HEK293 (cell line): ENCODE results near the gene SPRED2.

ENCODE experiments used
- CTCF ChIA-PET: fragments of 350-600 bp; formaldehyde crosslinking; extraction: SDS; loops from one replicate; lab custom pipeline; 2021; ENCODE audit warnings: antibody characterized with exemption; lab: Yijun Ruan, JAX
- POLR2A ChIA-PET: fragments of 300-600 bp; formaldehyde crosslinking; extraction: SDS; loops from one replicate; lab custom pipeline; 2020; ENCODE audit warnings: antibody characterized with exemption, inconsistent platforms; lab: Yijun Ruan, JAX
- H3K27ac ChIP-seq: fragments of 200-500 bp; sonication (Bioruptor generic); 2 replicates; pipeline ENCODE4 v1.5.1; 2014; ENCODE audit warnings: low read depth, low read length, control low read depth, inconsistent platforms; ENCODE audit errors: extremely low read depth
- H3K36me3 ChIP-seq, 2 experiments: fragments of 200-500 bp in 1 of 2; sonication (Bioruptor generic) in 1 of 2; 1 replicate in 1 of 2; 2 replicates in 1 of 2; pipeline ENCODE4 v1.5.1; 2014 to 2017; ENCODE audit warnings: inconsistent platforms in 2 of 2, low read length in 2 of 2; ENCODE audit not compliant: control insufficient read depth in 2 of 2, insufficient read depth in 1 of 2
- H3K4me1 ChIP-seq: fragments of 200-500 bp; sonication (Bioruptor generic); 2 replicates; pipeline ENCODE4 v1.5.1; 2014; ENCODE audit warnings: mild to moderate bottlenecking, low read length, inconsistent platforms; ENCODE audit not compliant: control insufficient read depth, insufficient read depth
- H3K4me3 ChIP-seq: 2 replicates; pipeline ENCODE4 v1.5.1; 2011; ENCODE audit warnings: low read depth, mild to moderate bottlenecking, control low read depth, low read length, moderate library complexity
- H3K9me3 ChIP-seq: fragments of 200-500 bp; sonication (Bioruptor generic); 2 replicates; pipeline ENCODE4 v1.5.1; 2014; ENCODE audit warnings: low read depth, low read length, inconsistent platforms; ENCODE audit not compliant: control insufficient read depth, insufficient read depth
- KLF10 ChIP-seq: fragments of 450-650 bp; IDR thresholded peaks from 2 replicates; pipeline ENCODE4 v1.5.1; 2018; ENCODE audit warnings: missing biosample characterization, mild to moderate bottlenecking, missing genetic modification characterization
- KLF16 ChIP-seq: fragments of 450-650 bp; formaldehyde crosslinking; IDR thresholded peaks from 2 replicates; pipeline ENCODE4 v1.5.1; 2017; ENCODE audit warnings: missing biosample characterization, missing genetic modification characterization
- OVOL3 ChIP-seq: fragments of 450-650 bp; formaldehyde crosslinking; IDR thresholded peaks from 2 replicates; pipeline ENCODE4 v1.5.1; 2016; ENCODE audit warnings: missing biosample characterization, missing genetic modification characterization
- SETDB1 ChIP-seq: IDR thresholded peaks from one replicate; pipeline ENCODE4 v1.6.1; 2017; ENCODE audit warnings: mild to moderate bottlenecking, low read length, moderate library complexity, mixed read lengths; ENCODE audit not compliant: insufficient read length
- ZNF221 ChIP-seq: fragments of 450-650 bp; formaldehyde crosslinking; IDR thresholded peaks from 2 replicates; pipeline ENCODE4 v1.5.1; 2017; ENCODE audit warnings: missing biosample characterization, missing genetic modification characterization, borderline replicate concordance
- ZNF239 ChIP-seq: fragments of 450-650 bp; formaldehyde crosslinking; IDR thresholded peaks from 2 replicates; pipeline ENCODE4 v1.5.1; 2016; ENCODE audit warnings: missing biosample characterization, missing genetic modification characterization
- ZNF544 ChIP-seq: fragments of 450-650 bp; formaldehyde crosslinking; IDR thresholded peaks from 2 replicates; pipeline ENCODE4 v1.5.0; 2017; ENCODE audit warnings: missing biosample characterization, missing genetic modification characterization
- ZNF548 ChIP-seq: fragments of 450-650 bp; formaldehyde crosslinking; IDR thresholded peaks from 2 replicates; pipeline ENCODE4 v1.5.1; 2016; ENCODE audit warnings: missing biosample characterization, missing genetic modification characterization
- ZNF549 ChIP-seq: fragments of 450-650 bp; IDR thresholded peaks from 2 replicates; pipeline ENCODE4 v1.5.1; 2018; ENCODE audit warnings: missing biosample characterization, missing genetic modification characterization, mild to moderate bottlenecking, inconsistent platforms, moderate library complexity
- ZNF561 ChIP-seq: fragments of 450-650 bp; IDR thresholded peaks from 2 replicates; pipeline ENCODE4 v1.5.1; 2018; ENCODE audit warnings: missing biosample characterization, missing genetic modification characterization, borderline replicate concordance
- ZNF629 ChIP-seq: fragments of 450-650 bp; formaldehyde crosslinking; IDR thresholded peaks from 2 replicates; pipeline ENCODE4 v1.5.1; 2017; ENCODE audit warnings: missing biosample characterization, missing genetic modification characterization
- ZNF670 ChIP-seq: fragments of 450-650 bp; formaldehyde crosslinking; IDR thresholded peaks from 2 replicates; pipeline ENCODE4 v1.5.1; 2016; ENCODE audit warnings: missing biosample characterization, missing genetic modification characterization, low read depth
- ZNF747 ChIP-seq: fragments of 450-650 bp; formaldehyde crosslinking; IDR thresholded peaks from 2 replicates; pipeline ENCODE4 v1.5.1; 2016; ENCODE audit warnings: missing biosample characterization, missing genetic modification characterization
- ZNF76 ChIP-seq: fragments of 450-650 bp; formaldehyde crosslinking; IDR thresholded peaks from 2 replicates; pipeline ENCODE4; 2016; ENCODE audit warnings: low read depth, missing biosample characterization, missing genetic modification characterization, borderline replicate concordance
- ZNF837 ChIP-seq: fragments of 450-650 bp; formaldehyde crosslinking; IDR thresholded peaks from 2 replicates; pipeline ENCODE4 v1.5.1; 2016; ENCODE audit warnings: missing biosample characterization, missing genetic modification characterization
- ZSCAN16 ChIP-seq: fragments of 450-650 bp; formaldehyde crosslinking; IDR thresholded peaks from 2 replicates; pipeline ENCODE4 v1.5.1; 2016; ENCODE audit warnings: missing biosample characterization, missing genetic modification characterization
- TF ChIP-seq, protein P1 (sequence below): fragments of 450-650 bp; formaldehyde crosslinking; IDR thresholded peaks from 2 replicates; pipeline ENCODE4 v1.5.1; 2017; ENCODE audit warnings: missing biosample characterization, missing genetic modification characterization

SPRED2 gene

GRCh38 chr2:65313126-65313953 lies 119.1 kb downstream of the SPRED2 start:
- TF ChIP-seq ZNF747 (tag by site-specific recombination) (no peak), KLF16 (tag by site-specific recombination) (no peak)
- POLR2A ChIA-PET, result no interaction called here
- H3K36me3 ChIP-seq, result peaks cover 0 to 71% of the 10 kb centered on the region in 2 experiments; a peak in 2 of 3 replicates
- H3K9me3 ChIP-seq, result no peaks in the 10 kb centered on the region
- CTCF ChIA-PET, result interaction anchor here (0.7 to 0.8 kb wide), 2 partner anchors 70 to 327 kb away, joined by 3 read pairs; no protein-coding TSS in a partner anchor
- H3K4me3 ChIP-seq, result no peak overlapping the region
- no peaks in the 10 kb centered on the region for H3K4me1 ChIP-seq
- no peak overlapping the region for H3K27ac ChIP-seq

DNA sequence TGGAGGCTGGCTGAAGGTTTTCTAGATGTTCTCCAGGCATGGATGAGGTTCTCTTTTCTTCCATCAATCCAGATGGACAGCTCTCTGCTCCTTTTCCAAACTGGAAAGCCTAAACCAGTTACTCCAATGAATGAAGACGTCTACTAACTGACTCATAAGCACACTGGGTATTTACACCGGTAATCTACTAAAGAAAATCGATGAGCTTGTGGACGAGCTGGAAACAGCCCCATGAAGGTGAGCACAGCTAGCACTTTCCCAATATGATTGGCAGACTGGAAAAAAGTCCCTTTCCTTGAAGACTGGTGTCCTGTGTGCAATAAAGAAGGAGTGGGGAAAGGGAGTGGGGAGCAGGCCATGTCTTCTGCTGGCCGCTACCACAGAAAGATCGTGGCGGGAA lies 120.8 kb downstream of the SPRED2 start:
- Histone ChIP-seq H3K9me3 (no peaks in the 10 kb centered on the region), H3K36me3 (peaks cover 0 to 72% of the 10 kb centered on the region in 2 experiments; a peak in 2 of 3 replicates)
- TF ChIP-seq SETDB1 (no peak), ZNF561 (tag by site-specific recombination) (no peak), ZNF548 (no peak), ZNF670 (tag by site-specific recombination) (no peak), ZNF837 (tag by site-specific recombination) (no peak), ZNF76 (tag by site-specific recombination) (no peak), ZNF629 (tag by site-specific recombination) (no peak), ZSCAN16 (tag by site-specific recombination) (no peak), OVOL3 (tag by site-specific recombination) (no peak)
- TF ChIP-seq, protein P1, sequence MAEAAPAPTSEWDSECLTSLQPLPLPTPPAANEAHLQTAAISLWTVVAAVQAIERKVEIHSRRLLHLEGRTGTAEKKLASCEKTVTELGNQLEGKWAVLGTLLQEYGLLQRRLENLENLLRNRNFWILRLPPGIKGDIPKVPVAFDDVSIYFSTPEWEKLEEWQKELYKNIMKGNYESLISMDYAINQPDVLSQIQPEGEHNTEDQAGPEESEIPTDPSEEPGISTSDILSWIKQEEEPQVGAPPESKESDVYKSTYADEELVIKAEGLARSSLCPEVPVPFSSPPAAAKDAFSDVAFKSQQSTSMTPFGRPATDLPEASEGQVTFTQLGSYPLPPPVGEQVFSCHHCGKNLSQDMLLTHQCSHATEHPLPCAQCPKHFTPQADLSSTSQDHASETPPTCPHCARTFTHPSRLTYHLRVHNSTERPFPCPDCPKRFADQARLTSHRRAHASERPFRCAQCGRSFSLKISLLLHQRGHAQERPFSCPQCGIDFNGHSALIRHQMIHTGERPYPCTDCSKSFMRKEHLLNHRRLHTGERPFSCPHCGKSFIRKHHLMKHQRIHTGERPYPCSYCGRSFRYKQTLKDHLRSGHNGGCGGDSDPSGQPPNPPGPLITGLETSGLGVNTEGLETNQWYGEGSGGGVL (tag by site-specific recombination), result no peak
- TF ChIP-seq, all 188 proteins: peak for 0
- POLR2A ChIA-PET, result no interaction called here
- Histone ChIP-seq H3K4me3 (no peak overlapping the region), H3K4me1 (no peaks in the 10 kb centered on the region), H3K27ac (no peak overlapping the region)
- CTCF ChIA-PET, result interaction anchor here (1.2 kb wide), 1 partner anchor 8 kb away, joined by 4 read pairs; no protein-coding TSS in a partner anchor

DNA sequence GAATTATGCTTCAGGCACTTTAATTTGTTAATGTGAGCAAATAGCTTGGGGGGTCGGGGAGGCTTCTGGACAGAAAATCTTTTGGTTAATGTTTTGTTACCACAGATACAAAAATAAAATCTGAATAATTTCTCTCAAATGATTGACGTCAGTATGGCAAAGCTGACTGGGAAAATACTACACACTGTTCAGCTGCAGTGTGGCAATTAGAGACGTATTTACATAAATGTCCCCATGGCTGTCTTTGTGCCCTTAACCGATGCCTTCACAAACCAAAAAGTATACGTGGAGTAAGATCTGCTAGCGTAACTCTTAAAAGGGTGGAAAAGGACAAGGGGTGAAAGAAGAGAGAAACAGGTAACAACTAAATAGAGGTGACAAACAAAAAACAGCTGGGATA lies 121.3 kb downstream of the SPRED2 start:
- TF ChIP-seq ZNF544 (tag by site-specific recombination), result no peak
- no peak for TF ChIP-seq ZNF549 (tag by site-specific recombination)
- no peak for TF ChIP-seq KLF10 (tag by site-specific recombination)
- no peak for TF ChIP-seq ZNF239 (tag by site-specific recombination)
- TF ChIP-seq ZNF221 (tag by site-specific recombination), result no peak
- Histone ChIP-seq H3K9me3 (no peaks in the 10 kb centered on the region), H3K4me1 (no peaks in the 10 kb centered on the region), H3K4me3 (no peak overlapping the region), H3K36me3 (peaks cover 0 to 66% of the 10 kb centered on the region in 2 experiments; a peak in 2 of 3 replicates), H3K27ac (no peak overlapping the region)
- ChIA-PET POLR2A (no interaction called here), CTCF (interaction anchor here (0.7 to 1.2 kb wide), 2 partner anchors 9 to 238 kb away, joined by 3 to 4 read pairs; no protein-coding TSS in a partner anchor)
